Mesenchymal stem cell (in vitro differentiated cells and primary cell): ENCODE measurements around the gene PITPNM2.

Experiments
- DNase-seq: peaks from one replicate; pipeline ENCODE4 v3.0.0-alpha.2; 2013
- H2AFZ ChIP-seq: one replicate; pipeline ENCODE4 v1.6.1; 2013; ENCODE audit warnings: low read depth, mild to moderate bottlenecking, control low read depth, inconsistent platforms, low read length, moderate library complexity
- H2AK5ac ChIP-seq: 2 replicates; pipeline ENCODE4 v1.6.1; 2013; ENCODE audit warnings: low read length, moderate library complexity, mild to moderate bottlenecking, inconsistent platforms; ENCODE audit not compliant: severe bottlenecking
- H2BK120ac ChIP-seq: one replicate; pipeline ENCODE4 v1.6.1; 2013; ENCODE audit warnings: low read depth, mild to moderate bottlenecking, inconsistent platforms, low read length, moderate library complexity
- H2BK12ac ChIP-seq, 2 experiments: one replicate each; pipeline ENCODE4 v1.6.1; 2013; ENCODE audit warnings: inconsistent platforms in 2 of 2, low read length in 2 of 2, mild to moderate bottlenecking in 2 of 2, moderate library complexity in 2 of 2, control low read depth in 1 of 2
- H2BK15ac ChIP-seq: one replicate; pipeline ENCODE4 v1.6.1; 2013; ENCODE audit warnings: mild to moderate bottlenecking, low read depth, inconsistent platforms; ENCODE audit not compliant: poor library complexity, severe bottlenecking
- H2BK5ac ChIP-seq: 2 replicates; pipeline ENCODE4 v1.6.1; 2013; ENCODE audit warnings: low read depth, mild to moderate bottlenecking, low read length, control low read depth, inconsistent platforms; ENCODE audit not compliant: poor library complexity, severe bottlenecking
- H3K14ac ChIP-seq, 2 experiments: one replicate each; pipeline ENCODE4 v1.6.1; 2013; ENCODE audit warnings: inconsistent platforms in 2 of 2, low read length in 2 of 2, control low read depth in 1 of 2, mild to moderate bottlenecking in 1 of 2, moderate library complexity in 1 of 2
- H3K18ac ChIP-seq, 2 experiments: one replicate each; pipeline ENCODE4 v1.6.1; 2013; ENCODE audit warnings: inconsistent platforms in 2 of 2, low read length in 2 of 2, control low read depth in 1 of 2, low read depth in 1 of 2, mild to moderate bottlenecking in 1 of 2
- H3K23ac ChIP-seq, 2 experiments: one replicate each; pipeline ENCODE4 v1.6.1; 2013; ENCODE audit warnings: inconsistent platforms in 2 of 2, low read length in 2 of 2, mild to moderate bottlenecking in 2 of 2, moderate library complexity in 2 of 2, control low read depth in 1 of 2
- H3K27ac ChIP-seq: 2 replicates; pipeline ENCODE4 v1.5.1; 2013; ENCODE audit warnings: mild to moderate bottlenecking, moderate library complexity, low read length, control low read depth, inconsistent platforms; ENCODE audit not compliant: poor library complexity, severe bottlenecking
- H3K27me3 ChIP-seq, 2 experiments: 2 replicates each; pipeline versions ENCODE4 v1.6.1 to v1.7.0; 2013; ENCODE audit warnings: low read length in 2 of 2, mild to moderate bottlenecking in 2 of 2, moderate library complexity in 2 of 2, control low read depth in 1 of 2, inconsistent platforms in 1 of 2; ENCODE audit not compliant: control insufficient read depth in 1 of 2, insufficient read depth in 1 of 2
- H3K36me3 ChIP-seq, 2 experiments: 2 replicates each; pipeline versions ENCODE4 v1.6.1 to v1.7.0; 2013; ENCODE audit warnings: low read length in 2 of 2, control low read depth in 1 of 2, inconsistent platforms in 1 of 2, low read depth in 1 of 2, mild to moderate bottlenecking in 1 of 2; ENCODE audit not compliant: insufficient read depth in 2 of 2, control insufficient read depth in 1 of 2
- H3K4ac ChIP-seq, 2 experiments: one replicate each; pipeline ENCODE4 v1.6.1; 2013; ENCODE audit warnings: inconsistent platforms in 2 of 2, low read length in 2 of 2, mild to moderate bottlenecking in 2 of 2, moderate library complexity in 2 of 2, control low read depth in 1 of 2, low read depth in 1 of 2
- H3K4me1 ChIP-seq: 2 replicates; pipeline ENCODE4 v1.6.1; 2013; ENCODE audit warnings: low read depth, low read length, control low read depth; ENCODE audit not compliant: control insufficient read depth, insufficient read depth
- H3K4me2 ChIP-seq: 2 replicates; pipeline ENCODE4 v1.6.1; 2013; ENCODE audit warnings: low read length, mild to moderate bottlenecking, inconsistent platforms; ENCODE audit not compliant: poor library complexity, severe bottlenecking
- H3K4me3 ChIP-seq, 2 experiments: 2 replicates each; pipeline versions ENCODE4 v1.5.1 to v1.7.0; 2013; ENCODE audit warnings: low read length in 2 of 2, mild to moderate bottlenecking in 2 of 2, control low read depth in 1 of 2, low read depth in 1 of 2; ENCODE audit not compliant: insufficient read depth in 1 of 2
- H3K79me1 ChIP-seq: replicated peaks from 2 replicates; pipeline ENCODE4 v1.6.1; 2013; ENCODE audit warnings: mild to moderate bottlenecking, control low read depth, low read length, inconsistent platforms; ENCODE audit not compliant: poor library complexity, severe bottlenecking
- H3K9ac ChIP-seq: 2 replicates; pipeline ENCODE4 v1.7.0; 2013; ENCODE audit warnings: mild to moderate bottlenecking, low read length, moderate library complexity
- H3K9me3 ChIP-seq: 2 replicates; pipeline ENCODE4 v1.7.0; 2013; ENCODE audit warnings: mild to moderate bottlenecking, low read length; ENCODE audit not compliant: control insufficient read depth
- H4K8ac ChIP-seq: one replicate; pipeline ENCODE4 v1.6.1; 2013; ENCODE audit warnings: inconsistent platforms, mild to moderate bottlenecking, low read length, moderate library complexity
- H4K91ac ChIP-seq: one replicate; pipeline ENCODE4 v1.6.1; 2013; ENCODE audit warnings: mild to moderate bottlenecking, low read length, inconsistent platforms
- WGBS: methylation state at CpG from one replicate; pipeline ENCODE4 v1.1.7; 2013; ENCODE audit warnings: mixed read lengths; 5-methylcytosine and 5-hydroxymethylcytosine counted together

The PITPNM2 gene

DNA sequence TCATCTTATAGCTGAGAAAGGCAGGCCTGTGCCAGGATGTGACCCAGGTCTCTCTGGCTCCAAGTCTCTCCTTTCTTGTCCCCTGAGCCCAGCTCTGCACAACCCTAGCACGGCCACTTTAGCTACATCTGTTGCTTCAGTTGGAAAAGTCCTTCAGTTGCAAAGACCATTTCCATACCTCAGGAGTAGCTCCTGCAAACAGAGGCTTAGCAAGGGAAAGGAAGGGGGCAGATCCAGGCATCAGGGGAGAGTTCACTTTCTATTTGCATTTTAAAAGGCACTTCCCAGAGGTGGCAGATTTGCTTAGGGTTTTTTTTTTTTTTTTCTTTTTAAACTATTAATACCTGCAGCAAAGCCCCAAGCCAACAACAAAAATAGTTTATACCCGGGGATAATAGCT, 3.0 kb upstream of the PITPNM2 start:
- H3K4me1 ChIP-seq, result peaks cover 14% of the 10 kb centered on the region
- H2AFZ ChIP-seq, result no peak overlapping the region
- H3K27ac ChIP-seq, result no peak overlapping the region
- peaks cover 12% of the 10 kb centered on the region for H3K79me1 ChIP-seq
- H2BK15ac ChIP-seq, result no peak overlapping the region
- H2BK5ac ChIP-seq, result no peak overlapping the region
- H3K9ac ChIP-seq, result no peak overlapping the region
- no peak overlapping the region for H2AK5ac ChIP-seq
- H3K18ac ChIP-seq, result no peak overlapping the region
- no peak overlapping the region for H4K91ac ChIP-seq
- no peak overlapping the region for H3K4me2 ChIP-seq
- H4K8ac ChIP-seq, result no peak overlapping the region
- no peak overlapping the region for H3K14ac ChIP-seq
- no peak overlapping the region for H3K4ac ChIP-seq
- no peaks in the 10 kb centered on the region for H3K27me3 ChIP-seq
- no peak overlapping the region for H2BK120ac ChIP-seq
- no peaks in the 10 kb centered on the region for H3K9me3 ChIP-seq
- no peak for DNase-seq
- no peak overlapping the region for H3K23ac ChIP-seq
- H2BK12ac ChIP-seq, result no peak overlapping the region
- no CpG with 5 or more reads among the region's 2 CpGs for WGBS
- peaks cover 7 to 10% of the 10 kb centered on the region in 2 experiments for H3K36me3 ChIP-seq
- H3K4me3 ChIP-seq, result no peak overlapping the region

DNA sequence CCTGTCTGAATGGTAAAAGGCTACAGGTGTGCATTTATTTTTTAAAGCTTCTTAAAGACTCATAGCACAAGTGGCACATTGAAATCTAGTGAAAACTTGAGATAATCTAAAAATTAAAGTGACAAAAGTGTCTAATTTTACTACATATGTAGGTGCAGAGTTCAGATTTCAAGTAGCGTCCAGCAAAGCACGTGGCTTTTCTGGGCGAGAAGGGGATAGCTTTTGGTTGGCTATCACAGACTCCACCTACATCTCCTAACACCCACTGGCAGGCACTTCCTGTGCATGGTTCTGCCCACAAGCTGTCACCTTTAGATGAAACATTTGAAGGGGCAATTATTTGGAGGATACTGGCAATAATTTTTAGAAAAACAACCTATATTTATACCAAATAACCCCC, 1.9 kb upstream of the PITPNM2 start:
- H3K18ac ChIP-seq, result no peak overlapping the region
- WGBS, result 100% methylated on average over 3 of the region's 3 CpGs
- DNase-seq, result no peak
- peaks cover 14% of the 10 kb centered on the region for H3K4me1 ChIP-seq
- no peak overlapping the region for H3K4me3 ChIP-seq
- no peak overlapping the region for H3K14ac ChIP-seq
- no peak overlapping the region for H2BK12ac ChIP-seq
- peaks cover 7 to 13% of the 10 kb centered on the region in 2 experiments for H3K36me3 ChIP-seq
- peaks cover 10% of the 10 kb centered on the region for H3K79me1 ChIP-seq
- no peaks in the 10 kb centered on the region for H3K9me3 ChIP-seq
- no peak overlapping the region for H2BK5ac ChIP-seq
- no peak overlapping the region for H3K4ac ChIP-seq
- H4K8ac ChIP-seq, result no peak overlapping the region
- H2AK5ac ChIP-seq, result no peak overlapping the region
- H3K27me3 ChIP-seq, result no peaks in the 10 kb centered on the region
- H3K4me2 ChIP-seq, result no peak overlapping the region
- no peak overlapping the region for H2BK120ac ChIP-seq
- no peak overlapping the region for H2AFZ ChIP-seq
- H3K27ac ChIP-seq, result no peak overlapping the region
- H2BK15ac ChIP-seq, result no peak overlapping the region
- no peak overlapping the region for H3K23ac ChIP-seq
- no peak overlapping the region for H3K9ac ChIP-seq
- no peak overlapping the region for H4K91ac ChIP-seq

DNA sequence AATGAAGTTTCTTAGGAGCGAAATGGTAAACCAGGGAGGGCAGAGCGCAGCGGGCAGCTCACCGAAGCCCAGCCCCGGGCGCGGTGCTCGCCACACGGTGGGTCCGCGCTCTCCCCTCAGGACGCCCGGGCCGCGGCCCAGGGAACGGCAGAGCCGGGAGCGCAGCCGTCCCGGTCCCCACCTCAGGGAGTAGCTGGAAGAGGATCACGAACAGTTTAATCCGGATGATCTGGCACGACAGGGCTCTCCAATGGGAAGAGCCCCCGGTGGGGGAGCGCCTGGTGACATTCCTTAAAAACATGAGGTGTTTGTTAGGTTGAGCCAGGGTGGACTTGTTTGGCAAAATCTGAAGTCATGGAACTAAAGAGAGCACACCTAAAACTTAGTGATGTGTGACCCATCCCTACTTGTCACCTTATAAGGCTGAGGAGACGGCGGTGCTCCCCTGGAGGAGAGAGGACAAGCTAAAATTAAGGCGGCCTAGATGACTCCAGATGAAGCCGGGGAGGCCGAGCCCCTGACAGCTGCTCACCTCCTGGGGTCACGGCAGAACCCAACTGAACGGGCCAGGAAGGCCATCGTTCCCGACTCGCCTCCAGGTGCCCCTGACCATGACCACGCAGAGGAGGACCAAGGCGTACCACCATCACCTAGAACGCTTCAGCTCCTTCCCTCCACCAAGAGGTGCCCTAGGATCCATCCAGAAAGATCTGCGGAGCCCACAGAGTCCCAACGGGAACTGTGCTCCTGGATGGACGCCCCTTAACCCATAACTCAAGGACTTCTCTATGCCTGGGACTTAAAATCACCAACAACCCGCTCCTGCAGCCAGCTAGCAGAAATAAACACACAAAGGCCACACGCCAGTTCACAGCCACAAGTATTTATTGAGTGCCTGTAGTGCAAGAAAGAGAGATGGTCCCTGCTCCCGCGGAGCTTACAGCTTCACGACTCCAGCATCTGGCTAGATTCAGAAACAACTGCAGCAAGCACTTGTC, 866 bp upstream of the PITPNM2 start:
- H4K8ac ChIP-seq, result peak overlapping the region; percentile 55
- H2BK15ac ChIP-seq, result peak overlapping the region; percentile 65
- peaks cover 7 to 12% of the 10 kb centered on the region in 2 experiments for H3K36me3 ChIP-seq
- peaks cover 15% of the 10 kb centered on the region for H3K79me1 ChIP-seq
- no peak overlapping the region for H3K23ac ChIP-seq
- peak overlapping the region; percentile 72 to 78 for H3K4me3 ChIP-seq
- no peaks in the 10 kb centered on the region for H3K27me3 ChIP-seq
- H2AFZ ChIP-seq, result no peak overlapping the region
- peak overlapping the region in 1 of 2 experiments; percentile 34 for H3K4ac ChIP-seq
- H3K4me2 ChIP-seq, result peak overlapping the region; percentile 87
- no peak overlapping the region for H3K14ac ChIP-seq
- no peak overlapping the region for H3K27ac ChIP-seq
- WGBS, result 31% methylated on average over 41 of the region's 46 CpGs
- H3K9ac ChIP-seq, result peak overlapping the region; percentile 87
- no peak overlapping the region for H2BK5ac ChIP-seq
- peaks cover 14% of the 10 kb centered on the region for H3K4me1 ChIP-seq
- no peak overlapping the region for H4K91ac ChIP-seq
- no peak overlapping the region for H2AK5ac ChIP-seq
- peak overlapping the region; percentile 54 for H2BK120ac ChIP-seq
- peak overlapping the region in 1 of 2 experiments; percentile 56 for H2BK12ac ChIP-seq
- H3K9me3 ChIP-seq, result no peaks in the 10 kb centered on the region
- H3K18ac ChIP-seq, result peak overlapping the region; percentile 54 to 77
- peak; percentile 75 for DNase-seq

GRCh38 chr12:123150275-123150743, 581 bp downstream of the PITPNM2 start:
- DNase-seq, result peak; percentile 20
- H3K14ac ChIP-seq, result peak overlapping the region in 1 of 2 experiments; percentile 89
- peak overlapping the region; percentile 80 for H2AFZ ChIP-seq
- no peak overlapping the region for H2BK120ac ChIP-seq
- peak overlapping the region; percentile 40 to 75 for H3K18ac ChIP-seq
- peak overlapping the region; percentile 90 for H2BK15ac ChIP-seq
- peak overlapping the region in 1 of 2 experiments; percentile 91 for H3K23ac ChIP-seq
- peak overlapping the region in 1 of 2 experiments; percentile 60 for H3K4ac ChIP-seq
- H2BK5ac ChIP-seq, result no peak overlapping the region
- H3K4me3 ChIP-seq, result peak overlapping the region; percentile 72 to 81
- 1% methylated on average over 13 of the region's 54 CpGs for WGBS
- H2BK12ac ChIP-seq, result peak overlapping the region in 1 of 2 experiments; percentile 90
- H3K4me2 ChIP-seq, result peak overlapping the region; percentile 91
- H3K4me1 ChIP-seq, result peaks cover 14% of the 10 kb centered on the region
- peak overlapping the region; percentile 45 for H4K8ac ChIP-seq
- H4K91ac ChIP-seq, result peak overlapping the region; percentile 9
- no peaks in the 10 kb centered on the region for H3K27me3 ChIP-seq
- H3K79me1 ChIP-seq, result peaks cover 22% of the 10 kb centered on the region
- H2AK5ac ChIP-seq, result no peak overlapping the region
- H3K27ac ChIP-seq, result no peak overlapping the region
- H3K36me3 ChIP-seq, result peaks cover 3% of the 10 kb centered on the region in 2 experiments
- H3K9ac ChIP-seq, result peak overlapping the region; percentile 82
- no peaks in the 10 kb centered on the region for H3K9me3 ChIP-seq
